NCI-H446 (cell line): ENCODE data around the gene INO80C.
"Not testable (repeated sequence)": the region's sequence is repeated elsewhere in the genome, so short reads cannot be mapped to it uniquely, and the experiment has no call there.

ENCODE experiments used
- DNase-seq, 2 experiments: peaks; one replicate each; lab custom pipeline; 2025; lab: John Stamatoyannopoulos, UW

The INO80C gene

DNA sequence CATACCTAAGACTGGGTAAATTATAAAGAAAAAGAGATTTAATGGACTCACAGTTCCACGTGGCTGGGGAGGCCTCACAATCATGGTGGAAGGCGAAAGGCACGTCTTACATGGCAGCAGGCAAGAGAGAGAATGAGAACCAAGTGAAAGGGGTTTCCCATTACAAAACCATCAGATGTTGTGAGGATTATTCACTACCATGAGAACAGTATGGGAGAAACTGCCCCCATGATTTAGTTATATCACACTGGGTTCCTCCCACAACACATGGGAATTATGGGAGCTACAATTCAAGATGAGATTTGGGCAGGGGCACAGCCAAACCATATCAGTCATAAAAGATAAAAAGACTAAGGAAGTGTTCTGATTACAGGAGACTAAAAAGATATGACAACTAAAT, 8.5 kb downstream of the INO80C start:
- DNase-seq, result not testable (repeated sequence)

DNA sequence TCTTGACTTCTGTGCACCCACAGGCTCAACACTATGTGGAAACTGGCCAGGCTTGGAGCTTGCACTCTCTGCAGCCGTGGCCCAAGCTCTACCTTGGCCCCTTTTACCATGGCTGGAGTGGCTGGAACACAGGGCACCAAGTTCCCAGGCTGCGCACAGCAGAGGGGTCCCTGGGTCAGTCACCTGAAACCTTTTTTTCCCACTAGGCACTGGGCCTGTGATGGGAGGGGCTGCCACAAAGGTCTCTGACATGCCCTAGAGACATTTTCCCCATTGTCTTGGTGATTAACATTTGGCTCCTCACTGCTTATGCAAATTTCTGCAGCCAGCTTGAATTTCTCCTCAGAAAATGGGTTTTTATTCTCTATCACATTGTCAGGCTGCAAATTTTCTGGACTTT, 9.4 kb downstream of the INO80C start:
- DNase-seq, result not testable (repeated sequence)

DNA sequence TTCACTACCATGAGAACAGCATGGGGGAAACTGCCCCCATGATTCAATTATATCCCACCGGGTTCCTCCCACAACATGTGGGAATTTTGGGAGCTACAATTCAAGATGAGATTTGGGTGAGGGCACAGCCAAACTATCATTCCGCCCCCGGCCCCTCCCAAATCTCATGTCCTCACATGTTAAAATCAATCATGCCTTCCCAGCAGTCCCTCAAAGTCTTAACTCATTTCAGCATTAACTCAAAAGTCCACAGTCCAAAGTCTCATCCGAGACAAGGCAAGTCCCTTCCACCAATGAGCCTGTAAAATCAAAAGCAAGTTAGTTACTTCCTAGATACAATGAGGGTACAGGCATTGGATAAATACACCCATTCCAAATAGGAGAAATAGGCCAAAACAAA, 10.2 kb downstream of the INO80C start:
- not testable (repeated sequence) for DNase-seq

DNA sequence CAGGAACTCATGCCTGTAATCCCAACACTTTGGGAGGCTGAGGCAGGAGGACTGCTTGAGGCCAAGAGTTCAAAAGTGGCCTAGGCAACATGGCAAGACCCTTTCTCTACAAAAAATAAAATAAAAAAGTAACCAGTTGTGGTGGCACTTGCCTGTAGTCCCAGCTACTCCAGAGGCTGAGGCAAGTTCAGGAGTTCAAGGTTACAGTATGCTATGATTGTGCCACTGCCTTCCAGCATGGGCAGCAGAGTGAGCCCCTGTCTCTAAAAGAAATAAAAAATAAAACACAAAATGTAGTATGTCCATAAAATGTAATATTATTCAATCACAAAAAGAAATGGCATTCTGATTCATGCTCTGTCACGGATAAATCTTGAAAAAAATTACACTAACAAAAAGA, 11.9 kb downstream of the INO80C start:
- DNase-seq, result no peak

DNA sequence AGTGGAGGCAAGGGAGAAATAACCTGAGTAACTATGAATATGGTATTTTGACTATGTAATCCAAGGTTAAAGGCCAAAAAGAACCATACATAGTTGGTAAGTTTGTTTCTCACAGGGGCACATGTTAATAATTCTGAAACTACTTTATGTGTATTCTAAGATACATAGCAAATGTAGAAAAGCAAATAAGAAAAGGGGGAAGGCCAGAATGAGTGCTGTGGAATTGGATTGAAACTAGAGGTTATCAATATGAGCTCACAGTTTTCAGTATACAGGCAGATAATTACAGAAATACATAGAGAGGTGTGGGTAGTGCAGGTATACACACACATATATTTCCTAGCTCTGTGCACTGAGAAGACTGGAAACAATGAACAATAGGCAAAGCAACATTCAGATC, 13.7 kb downstream of the INO80C start:
- DNase-seq, result no peak

DNA sequence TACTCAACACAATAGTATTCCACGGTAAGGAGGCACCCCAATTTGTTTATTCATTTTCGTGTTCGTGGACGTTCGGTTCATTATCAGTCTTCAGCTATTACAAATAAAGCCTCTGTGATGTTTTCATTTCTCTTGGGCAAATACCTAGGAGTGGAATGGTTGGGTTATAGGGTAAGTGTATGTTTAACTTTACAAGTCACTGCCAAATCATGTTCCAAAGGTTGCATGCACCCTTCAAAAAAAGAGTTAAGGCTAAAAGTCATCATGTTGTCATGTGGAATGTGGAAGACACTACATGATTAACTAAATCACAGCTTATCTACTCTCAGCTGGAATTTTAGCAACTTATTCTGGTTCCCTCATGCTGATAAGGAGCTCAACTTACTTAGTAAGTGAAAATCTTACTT, 15.8 kb downstream of the INO80C start:
- no peak for DNase-seq

DNA sequence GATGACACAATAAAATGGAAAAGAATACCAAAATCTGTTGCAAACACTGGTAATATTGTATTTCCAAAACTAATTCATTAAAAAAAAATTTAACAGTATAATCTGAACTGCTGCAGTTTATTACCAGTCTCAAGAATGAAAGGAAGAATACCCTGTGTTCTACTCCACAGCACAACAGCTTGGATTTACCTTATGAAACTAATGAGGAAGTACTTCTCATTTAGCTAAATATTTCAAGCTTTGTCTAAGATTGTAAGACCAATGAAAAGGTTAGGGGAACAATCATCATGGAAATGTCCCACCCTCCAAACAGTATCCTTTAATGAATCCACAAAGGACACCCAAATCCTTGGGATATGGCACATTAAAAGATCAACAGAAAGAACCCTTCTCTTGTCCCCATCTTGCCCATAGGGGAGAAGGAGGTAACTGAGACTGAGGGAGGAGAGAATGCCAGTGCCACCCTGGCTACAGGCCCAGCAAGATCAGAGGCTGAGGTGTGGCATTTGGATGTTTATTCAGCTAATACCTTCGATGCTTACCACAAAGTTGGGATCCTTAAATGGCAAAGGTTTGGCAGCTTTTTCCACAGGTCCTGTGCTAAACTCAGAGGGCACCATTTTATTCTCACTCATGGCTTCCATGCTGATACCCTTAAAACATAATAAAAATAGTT, 17.7 kb downstream of the INO80C start:
- DNase-seq, result no peak

DNA sequence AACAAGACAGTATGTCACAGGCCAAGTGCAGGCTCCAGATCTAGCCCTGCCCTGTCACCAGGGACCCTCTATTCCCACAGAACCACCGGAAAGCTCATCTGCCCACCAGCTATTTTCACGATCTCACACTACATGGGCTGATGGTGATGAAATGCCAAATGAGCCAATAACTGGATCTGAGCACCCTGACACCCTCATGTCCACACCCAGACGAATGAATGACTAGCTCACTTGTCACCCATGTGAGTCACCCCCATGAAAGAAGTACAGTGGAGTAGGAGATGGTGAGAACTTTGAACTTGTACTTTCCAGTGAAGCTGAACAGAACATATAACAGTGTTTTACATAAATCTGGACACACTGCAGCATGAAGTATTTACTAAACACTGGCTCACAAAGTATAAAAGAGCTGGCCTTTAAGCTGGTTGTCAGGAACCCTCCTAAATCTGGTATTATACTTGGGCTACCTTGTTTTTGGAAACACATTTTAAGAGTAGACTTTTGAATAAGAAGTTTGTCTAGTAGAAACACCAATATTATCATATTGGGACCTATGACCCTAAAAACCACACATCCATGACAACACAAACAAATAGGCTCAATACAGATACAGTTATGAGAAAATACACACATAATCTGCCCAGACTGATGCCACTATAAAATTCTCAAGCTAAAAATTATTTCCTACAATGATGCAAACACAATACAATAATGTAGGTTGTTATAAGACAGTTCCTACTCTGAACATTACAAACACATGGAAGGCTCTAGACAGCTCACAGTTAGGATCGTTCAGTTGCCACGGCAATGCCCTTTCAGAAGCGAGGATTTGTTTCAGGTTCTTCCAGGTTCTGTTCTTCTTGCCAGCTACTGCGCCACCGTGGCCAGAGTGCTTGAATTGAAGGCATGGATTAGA, 19.0 kb downstream of the INO80C start:
- DNase-seq, result no peak

DNA sequence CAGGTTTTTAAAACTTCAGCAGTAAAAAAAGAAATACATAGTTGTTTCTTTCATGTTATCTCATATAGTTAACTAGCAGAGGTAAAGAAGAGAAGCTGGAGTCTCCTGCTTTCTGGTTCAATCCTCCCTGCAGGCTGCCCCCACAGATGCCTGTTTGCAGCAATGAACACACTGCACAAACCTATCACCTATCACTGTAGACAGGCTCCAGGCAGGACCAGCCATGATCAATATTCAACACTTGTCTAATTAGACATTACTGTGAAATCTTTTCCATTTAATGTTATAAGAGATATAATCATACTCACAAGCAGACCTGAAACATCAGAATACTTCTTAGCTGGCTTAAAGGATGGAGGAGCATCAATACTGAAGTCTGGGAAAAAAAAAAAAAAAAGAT, 19.8 kb downstream of the INO80C start:
- DNase-seq, result no peak

DNA sequence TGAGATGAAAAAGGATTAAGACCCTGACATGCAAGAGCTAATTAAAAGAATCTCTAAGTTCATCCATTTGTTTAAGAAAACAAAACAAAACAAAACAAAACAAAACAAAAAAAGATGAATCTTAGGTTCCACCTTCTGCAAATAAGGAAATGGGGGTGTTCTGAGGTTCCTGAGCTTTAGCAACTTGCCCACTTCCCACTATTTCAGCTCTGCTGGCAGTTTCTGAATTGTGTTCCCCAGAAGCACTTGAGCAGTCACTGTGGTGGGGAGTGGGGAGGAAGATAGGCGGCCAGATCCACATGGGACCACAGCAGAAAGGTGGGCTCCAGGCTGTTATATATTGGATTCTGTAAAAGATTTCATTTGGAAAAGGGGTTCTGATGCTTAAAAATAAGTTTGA, 20.3 kb downstream of the INO80C start:
- no peak for DNase-seq

DNA sequence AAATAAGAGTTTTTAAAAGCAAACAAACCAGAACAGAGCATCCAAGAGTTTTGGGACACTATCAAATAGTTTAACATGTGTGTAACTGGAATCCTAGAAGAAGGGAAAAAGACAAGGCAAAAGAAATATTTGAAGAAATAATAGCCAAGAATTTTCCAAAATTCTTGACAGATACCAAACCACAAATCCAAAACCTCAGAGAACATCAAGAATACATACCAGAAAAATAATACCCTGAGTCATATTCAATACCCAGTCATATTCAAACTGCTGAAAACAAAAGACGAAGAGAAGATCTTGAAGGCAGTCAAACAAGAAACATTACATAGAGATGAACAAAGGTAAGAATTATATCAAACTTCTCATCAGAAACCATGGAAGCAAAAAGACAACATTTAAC, 22.9 kb downstream of the INO80C start:
- no peak for DNase-seq

DNA sequence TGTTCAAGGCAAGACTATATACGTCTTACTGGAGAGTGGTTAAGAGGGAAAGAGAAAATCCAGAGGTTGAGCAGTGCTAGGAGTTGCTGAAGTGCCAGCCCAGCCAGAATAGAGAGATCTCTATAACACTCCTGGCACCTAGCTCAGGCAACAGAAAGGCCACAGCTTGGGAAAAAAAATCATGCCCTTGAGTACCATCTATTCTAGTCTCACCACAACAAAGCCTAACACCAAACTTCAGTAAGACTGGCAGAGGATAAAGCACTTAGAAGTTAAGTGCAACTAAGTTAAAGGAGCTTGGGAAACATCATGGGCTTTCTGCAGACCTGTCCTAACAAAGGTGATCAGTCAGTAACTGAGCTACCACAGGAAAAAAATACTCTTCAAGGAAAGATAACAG, 24.2 kb downstream of the INO80C start:
- no peak for DNase-seq

DNA sequence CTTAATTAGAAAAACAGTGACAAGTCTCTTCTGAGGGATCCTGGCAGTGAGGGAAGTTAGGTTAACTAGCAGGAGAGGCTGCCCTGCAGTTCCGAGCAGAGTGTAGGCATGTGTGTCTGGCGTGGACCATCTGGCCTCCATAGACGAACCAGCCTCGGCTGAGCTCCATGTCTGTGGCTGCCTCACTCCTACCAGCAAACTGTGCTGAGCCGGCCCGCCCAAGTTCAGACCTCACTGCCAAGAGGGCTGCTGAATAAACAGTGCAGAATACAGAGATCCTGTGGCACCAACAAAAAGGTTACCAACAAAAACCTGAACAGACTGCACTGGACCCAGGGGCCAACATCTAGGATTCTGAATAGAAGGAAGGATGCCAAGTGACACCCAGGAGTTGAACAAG, 27.3 kb downstream of the INO80C start:
- peak in 1 of 2 experiments; percentile 61 for DNase-seq

DNA sequence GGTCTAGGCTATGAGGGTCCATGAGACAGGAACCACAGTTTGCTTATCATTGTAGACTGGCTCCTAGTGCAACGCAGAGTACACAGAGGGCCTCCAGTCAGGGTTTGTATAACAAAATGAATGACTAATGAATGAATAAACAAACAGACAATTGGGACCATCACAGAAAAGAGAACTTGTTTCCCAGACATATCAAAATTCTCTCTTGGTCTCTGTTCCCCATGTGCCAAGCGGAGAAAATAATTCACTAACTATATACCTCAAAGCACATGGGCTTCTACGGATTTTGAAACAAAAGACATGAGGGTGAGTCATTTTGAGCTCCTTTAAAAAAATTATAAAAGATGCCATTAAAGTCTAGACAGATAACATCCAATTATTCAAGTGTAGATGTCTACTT, 28.0 kb downstream of the INO80C start:
- no peak for DNase-seq

DNA sequence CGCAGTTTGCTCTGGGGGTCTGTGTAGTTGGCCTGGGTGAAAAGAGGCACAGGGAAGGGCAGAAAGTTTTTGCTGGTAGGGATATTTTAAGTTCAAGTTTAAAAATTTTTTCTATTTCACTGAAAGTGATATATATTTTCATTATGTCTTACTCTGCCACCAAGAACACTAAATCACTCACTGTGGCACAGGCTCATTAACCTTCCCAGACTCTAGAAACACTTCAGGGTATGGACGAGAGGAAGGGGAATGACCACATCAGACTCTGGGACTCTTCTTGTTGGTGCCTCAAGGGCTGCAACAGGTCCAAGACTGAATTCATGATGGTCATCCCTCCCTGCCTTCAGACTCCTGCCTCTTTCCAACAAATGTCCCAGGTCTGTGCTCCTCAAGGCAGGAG, 29.0 kb downstream of the INO80C start:
- no peak for DNase-seq

DNA sequence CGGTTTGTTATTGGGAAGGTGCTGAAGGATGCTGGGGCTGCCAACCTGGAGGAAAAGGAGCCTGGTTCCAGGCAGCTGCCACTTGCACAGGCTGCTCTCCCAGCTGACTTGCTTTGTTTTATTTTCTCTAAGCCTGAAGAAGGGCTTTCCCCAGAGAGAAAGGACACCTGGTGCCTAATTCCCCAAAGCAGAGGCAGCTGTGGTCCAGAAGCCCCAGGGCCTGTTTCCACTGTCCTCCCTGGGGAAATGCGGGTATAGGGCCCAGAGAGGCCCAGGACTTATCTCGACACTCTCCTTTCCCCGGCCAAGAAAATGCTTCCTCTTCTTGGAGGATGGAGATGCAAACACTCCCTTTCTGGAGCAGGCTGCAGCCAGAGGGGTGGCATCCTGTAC, 30.1 kb downstream of the INO80C start:
- DNase-seq, result no peak

DNA sequence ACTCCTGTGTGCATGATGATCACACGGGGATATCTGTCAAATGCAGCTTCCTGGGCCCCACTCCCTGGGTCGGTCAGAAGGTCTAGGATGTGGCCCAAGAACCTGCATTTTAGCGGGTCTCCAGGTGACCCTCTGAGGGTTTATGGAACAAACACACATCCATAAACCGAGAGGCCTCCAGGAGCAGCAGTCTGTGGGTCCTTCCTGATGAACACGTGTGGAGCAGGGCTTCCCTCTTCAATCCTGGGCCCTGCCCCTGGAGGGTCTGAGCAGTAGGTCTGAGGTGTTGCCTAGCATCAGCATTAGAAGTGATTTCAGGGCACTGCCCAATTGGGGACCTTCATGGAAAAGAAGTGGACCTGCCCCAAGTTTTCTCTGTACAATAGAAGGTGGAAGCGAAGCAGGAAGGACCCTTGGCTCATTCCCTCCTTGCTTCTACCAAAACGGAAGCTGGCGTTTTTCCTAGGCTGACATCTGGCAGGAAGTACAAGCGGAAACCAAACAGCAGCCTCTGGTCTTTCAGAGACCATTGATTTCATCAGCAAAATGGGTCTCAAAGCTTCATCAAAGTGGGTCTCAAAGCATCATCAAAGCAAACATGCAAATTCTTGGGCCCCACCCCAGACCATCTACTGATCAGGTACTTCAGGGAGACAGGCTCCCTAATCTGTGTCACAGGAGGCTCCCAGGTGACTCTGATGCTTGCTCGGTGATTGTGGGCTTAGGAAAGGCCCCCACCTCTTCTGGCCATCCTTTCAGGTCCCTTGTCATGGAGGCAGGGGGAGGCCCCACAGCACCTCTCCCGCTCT, 30.7 kb downstream of the INO80C start:
- no peak for DNase-seq

DNA sequence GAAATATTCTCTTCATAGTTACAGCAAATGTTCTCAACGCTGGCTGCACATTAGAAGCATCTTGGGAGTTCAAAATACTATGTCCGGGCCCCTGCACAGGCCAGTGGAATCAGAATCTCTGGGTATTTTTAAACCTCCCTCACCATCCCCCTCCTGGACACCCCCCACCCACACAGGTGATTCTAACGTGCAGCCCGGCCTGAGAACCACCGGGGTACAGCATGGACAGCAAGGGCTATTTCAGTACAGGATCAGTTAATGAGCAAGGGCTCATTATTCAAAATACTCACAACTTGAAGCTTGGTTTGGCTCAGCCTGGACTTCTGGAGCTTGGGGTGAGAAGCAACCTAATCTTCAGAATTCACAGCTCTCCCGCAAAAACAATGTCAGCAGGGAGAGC, 31.4 kb downstream of the INO80C start:
- DNase-seq, result no peak

DNA sequence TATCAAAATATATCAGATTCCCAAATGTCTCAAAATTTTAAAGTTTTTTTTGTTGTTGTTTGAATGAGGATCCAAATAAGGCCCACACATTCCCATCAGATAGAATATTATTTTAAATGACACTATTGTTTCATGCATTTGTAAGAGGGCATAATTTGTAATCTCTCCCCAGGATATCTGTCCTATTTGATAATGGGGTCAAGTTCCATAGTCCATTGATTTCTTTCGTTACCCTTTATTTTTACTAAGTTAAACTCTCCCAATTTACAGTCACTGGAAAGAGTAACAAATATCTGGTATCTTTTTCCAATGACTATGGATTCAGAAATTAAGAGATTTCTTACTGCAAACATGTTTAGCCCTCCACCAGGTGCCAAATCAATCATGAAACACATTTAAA, 32.4 kb downstream of the INO80C start:
- no peak for DNase-seq

DNA sequence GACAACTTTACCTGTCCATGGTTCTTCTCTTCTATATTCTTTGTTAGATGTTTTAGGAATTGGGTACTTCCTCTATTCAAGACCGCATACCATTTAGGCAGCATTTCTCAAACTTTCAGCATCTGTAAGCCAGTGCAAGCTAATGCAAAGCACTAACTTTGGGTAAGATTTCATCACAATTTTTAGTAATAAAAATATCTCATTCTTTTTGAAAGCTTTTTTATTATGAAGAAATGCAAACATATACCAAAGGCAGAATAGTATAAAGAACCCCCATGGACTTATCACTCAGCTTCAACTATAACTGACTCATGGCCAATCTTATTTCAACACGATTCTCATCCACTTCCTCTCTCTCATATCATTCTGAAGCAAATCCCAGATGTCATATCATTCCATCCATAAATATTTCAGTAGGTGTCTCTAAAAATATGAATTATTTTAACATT, 32.9 kb downstream of the INO80C start:
- DNase-seq, result no peak

DNA sequence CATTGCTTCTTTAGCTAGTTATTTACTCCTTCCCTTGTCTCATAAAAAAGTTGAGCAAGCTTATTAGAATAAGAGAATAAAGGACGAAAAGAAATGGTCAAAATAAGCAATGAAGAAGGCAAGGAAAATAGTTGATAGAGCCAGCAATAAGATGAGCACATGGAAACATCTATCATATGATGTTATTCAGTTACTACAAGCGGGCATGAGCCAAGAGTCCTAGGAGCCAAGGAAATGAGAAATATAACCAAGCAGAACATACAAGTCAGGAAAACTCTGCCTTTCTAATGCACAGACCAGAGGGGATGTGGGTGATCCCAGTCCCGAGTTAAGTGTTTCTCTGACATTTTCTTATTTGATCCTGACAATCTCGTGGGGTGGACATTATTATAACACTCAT, 33.9 kb downstream of the INO80C start:
- no peak for DNase-seq

DNA sequence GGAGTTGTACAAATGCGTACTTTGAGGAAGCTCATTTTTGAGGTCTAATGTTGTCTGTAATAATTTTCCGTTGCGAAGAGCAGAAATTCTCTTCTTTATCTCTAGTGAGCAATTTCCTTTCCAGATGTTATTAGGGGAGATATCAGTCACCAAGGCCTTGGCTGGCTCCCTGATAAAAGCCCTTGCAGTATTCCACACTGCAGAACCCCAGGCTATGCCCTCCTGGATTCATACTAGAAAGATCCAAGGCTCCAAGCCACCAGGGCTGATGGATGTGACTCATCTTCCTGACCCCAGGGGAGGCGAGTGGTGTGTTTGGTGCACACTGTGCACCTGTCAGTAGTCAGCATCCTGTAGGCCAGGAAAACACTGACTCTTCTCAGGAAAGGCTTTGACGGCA, 34.7 kb downstream of the INO80C start:
- no peak for DNase-seq

DNA sequence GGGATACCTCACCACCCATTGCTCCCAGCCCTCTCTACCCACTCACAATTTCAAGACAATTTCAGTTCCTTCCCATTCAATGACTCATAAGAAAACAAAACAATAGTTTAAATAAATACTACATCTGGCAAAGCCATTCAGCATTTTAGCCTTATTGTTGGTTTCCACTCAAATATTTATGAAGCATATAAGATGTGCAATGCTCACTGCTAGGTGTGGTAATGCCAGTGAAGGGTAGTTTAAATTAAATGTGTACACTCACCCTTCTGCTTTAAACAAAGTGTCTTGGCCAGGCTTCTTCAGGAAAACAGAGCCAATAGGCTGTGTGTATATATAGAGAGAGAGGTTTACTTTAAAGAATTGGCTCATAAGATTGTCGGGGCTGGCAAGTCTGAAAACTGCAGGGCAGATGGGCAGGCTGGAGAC, 37.0 kb downstream of the INO80C start:
- peak in 1 of 2 experiments; percentile 18 for DNase-seq
